Right kidney (tissue), 1 donor: ENCODE measurements around the gene PRKACB.
A peak's percentile ranks its signal among the peaks of the same experiment; 100 is the strongest.
"Not testable (repeated sequence)": the region's sequence is repeated elsewhere in the genome, so short reads cannot be mapped to it uniquely, and the experiment has no call there.

Experiments
- DNase-seq: peaks from one replicate; pipeline ENCODE4 v3.0.0-alpha.2; 2016

Gene PRKACB

DNA sequence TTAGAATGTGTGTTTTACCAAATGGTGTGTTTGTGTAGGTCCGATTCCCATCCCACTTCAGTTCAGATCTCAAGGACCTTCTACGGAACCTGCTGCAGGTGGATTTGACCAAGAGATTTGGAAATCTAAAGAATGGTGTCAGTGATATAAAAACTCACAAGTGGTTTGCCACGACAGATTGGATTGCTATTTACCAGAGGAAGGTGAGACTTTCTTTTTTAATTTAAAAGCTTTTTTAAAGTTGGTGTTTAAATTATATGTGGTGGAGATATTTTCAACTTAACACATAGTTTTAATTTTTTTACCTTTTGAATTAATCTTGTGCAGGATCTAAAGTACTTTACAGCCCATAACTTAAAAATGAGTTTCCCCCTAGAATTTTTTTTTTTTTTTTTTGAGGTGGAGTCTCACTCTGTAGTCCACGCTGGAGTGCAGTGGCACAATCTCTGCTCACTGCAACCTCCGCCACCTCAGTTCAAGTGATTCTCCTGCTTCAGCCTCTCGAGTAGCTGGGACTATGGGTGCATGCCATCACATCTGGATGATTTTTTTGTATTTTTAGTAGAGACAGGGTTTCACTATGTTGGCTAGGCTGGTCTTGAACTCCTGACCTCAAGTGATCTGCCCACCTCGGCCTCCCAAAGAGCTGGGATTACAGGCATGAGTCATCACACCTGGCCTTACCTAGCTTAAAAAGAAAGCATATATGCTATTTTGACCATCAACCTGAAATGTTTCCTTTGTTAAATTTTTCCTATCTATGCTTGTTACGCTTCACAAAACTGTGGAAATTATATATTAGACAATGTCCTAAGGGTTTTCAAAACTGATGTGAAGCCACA lies 70.3 kb downstream of the PRKACB start:
- DNase-seq: no peak

DNA sequence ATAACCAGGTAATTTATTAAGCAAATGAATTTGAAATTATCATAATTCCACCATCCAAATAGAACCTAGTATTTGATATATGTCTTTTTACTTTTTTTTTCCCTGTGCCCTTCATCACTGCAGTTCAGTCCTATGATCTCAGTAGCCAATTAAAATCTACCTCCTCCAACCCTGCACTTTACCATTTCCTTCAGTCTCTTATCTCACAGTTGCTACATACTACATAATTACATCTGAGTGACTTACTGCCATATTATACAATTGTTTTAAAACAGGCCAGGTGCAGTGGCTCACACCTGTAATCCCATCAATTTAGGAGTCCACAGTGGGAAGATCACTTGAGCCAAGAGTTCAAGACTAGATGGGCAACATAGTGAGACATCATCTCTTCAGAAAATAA lies 73.2 kb downstream of the PRKACB start:
- DNase-seq: no peak

DNA sequence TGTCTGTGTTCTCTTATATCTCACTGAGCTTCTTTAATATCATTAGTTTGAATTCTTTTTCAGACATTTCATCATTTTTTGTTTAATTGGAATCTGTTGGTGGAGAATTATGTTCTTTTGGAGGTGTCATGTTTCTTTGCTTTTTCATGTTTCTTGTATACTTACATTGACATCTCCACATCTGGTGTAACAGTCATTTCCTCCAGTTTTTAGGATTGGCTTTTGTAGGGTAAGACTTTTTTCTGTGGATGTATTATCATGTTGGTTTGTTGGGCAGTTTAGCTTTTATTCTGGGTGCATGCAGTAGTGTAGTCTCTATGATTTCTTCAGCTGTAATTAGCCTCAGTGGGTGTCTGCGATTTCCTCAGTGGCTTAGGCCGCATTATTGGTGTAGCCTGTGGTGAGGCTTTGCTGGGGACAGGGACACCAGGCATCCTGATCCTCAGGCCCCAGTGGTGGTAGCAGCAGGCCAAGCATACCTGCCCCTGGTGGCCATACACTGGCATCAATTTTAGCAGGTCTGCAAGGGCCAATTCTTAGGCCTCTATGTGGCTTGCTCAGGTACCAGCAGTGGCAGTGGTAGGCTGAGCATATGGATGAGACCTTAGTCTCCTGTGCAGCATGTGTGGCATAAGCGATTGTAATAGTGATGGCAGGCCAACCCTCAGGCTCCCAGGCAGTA lies 79.8 kb downstream of the PRKACB start:
- DNase-seq: no peak

DNA sequence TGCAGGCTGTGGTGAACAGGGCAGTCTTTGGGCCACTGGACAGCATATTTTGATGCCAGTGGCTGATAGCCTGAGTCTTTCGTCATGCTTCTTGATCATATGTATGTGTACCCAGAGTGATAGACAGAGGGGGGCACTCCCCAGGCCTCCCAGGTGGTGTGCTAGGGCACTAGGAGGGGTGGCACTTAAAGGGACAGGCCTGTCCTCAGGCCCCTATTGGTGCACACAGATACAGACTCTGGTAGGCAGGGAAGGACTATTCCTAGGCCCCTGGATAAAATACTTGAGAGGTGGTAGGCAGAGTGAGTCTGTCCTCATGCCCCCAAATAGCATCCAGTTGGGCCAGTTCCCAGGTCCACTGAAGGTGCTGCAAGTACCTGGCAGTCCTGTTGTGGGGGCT lies 80.8 kb downstream of the PRKACB start:
- no peak for DNase-seq

DNA sequence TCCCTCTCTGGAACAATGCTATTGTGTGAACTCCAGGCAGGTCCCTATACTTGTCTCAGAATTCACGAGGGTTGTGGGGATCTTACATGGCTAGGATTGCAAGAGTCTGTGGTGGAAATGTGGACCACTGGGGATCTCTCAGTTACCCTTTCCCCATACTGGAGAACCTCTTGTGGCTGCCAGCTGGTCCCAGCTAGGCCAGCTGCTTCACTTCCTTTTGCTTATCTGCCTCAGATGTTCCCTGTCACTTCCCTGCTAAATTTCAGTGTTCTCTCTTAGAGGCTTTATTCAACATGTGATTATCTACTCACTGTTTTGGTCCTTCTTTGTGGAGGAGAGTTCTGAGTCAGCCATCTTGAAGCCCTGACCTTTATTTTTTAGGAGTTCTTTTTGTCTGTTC lies 81.6 kb downstream of the PRKACB start:
- DNase-seq: no peak

DNA sequence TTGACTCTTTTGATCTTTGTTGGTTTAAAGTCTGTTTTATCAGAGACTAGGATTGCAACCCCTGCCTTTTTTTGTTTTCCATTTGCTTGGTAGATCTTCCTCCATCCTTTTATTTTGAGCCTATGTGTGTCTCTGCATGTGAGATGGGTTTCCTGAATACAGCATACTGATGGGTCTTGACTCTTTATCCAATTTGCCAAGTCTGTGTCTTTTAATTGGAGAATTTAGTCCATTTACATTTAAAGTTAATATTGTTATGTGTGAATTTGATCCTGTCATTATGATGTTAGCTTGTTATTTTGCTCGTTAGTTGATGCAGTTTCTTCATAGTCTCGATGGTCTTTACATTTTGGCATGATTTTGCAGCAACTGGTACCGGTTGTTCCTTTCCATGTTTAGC lies 88.6 kb downstream of the PRKACB start:
- not testable (repeated sequence) for DNase-seq

DNA sequence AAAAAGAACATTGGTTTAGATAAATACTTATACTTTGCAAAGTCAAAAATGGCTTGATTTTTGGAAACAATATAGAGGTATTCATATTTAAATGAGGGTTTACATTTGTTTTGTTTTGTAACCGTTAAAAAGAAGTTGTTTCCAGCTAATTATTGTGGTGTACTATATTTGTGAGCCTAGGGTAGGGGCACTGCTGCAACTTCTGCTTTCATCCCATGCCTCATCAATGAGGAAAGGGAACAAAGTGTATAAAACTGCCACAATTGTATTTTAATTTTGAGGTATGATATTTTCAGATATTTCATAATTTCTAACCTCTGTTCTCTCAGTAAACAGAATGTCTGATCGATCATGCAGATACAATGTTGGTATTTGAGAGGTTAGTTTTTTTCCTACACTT lies 92.2 kb downstream of the PRKACB start:
- DNase-seq: no peak

DNA sequence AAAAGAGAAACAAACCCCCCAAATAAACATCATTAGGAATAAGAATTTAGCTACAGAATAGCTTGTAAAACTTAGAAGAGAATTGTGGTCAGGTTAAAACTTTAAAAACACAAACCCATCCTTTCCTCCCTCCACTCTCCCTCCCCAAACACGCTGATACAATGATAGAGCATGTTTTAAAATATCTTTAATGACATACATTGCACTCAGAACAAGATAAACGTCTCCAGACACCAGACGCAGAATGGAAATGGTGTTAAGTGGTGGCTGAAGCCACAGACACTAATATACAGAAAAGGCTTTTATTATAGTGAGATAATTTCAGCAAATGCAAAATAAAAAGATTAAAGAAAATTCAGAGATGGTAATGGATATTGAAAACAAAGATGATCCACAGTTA lies 98.6 kb downstream of the PRKACB start:
- DNase-seq: no peak

DNA sequence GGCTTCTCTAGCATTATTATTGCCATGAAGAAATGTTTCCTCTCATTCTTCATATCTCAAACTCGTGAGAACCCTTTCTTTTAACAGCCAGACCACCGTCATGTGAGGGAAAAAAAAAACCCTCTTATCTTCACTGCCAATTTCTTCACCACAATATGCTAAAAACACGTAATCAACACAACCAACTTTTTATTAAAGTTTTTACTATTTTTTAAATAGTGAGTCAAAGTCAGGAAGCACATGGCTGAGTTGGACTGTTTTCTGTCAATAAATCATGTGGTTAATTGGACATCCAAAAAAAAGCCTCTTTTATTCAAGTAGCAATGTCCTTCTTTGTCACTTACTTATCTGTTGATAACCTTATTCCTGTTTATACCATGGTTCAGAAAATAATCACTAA lies 101.5 kb downstream of the PRKACB start:
- DNase-seq: no peak

DNA sequence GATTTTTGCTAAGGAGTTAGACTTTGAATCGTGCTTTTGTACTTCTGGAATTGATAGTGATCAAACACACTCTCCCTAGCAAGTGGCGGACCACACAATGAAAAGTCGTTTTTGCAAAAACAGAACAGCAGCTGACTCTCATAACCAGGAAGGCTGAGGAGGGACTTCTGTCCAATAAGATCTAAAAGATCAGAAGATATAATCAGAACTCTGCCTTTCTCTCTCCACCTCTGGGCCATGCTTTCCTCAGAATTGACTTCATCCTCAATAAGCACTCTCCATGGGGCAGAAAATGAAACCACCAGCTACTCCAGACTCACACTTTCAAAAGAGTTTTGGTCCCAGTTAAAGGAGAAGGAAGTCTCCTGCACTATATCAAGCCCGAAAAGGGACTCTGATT lies 102.1 kb downstream of the PRKACB start:
- DNase-seq: no peak

DNA sequence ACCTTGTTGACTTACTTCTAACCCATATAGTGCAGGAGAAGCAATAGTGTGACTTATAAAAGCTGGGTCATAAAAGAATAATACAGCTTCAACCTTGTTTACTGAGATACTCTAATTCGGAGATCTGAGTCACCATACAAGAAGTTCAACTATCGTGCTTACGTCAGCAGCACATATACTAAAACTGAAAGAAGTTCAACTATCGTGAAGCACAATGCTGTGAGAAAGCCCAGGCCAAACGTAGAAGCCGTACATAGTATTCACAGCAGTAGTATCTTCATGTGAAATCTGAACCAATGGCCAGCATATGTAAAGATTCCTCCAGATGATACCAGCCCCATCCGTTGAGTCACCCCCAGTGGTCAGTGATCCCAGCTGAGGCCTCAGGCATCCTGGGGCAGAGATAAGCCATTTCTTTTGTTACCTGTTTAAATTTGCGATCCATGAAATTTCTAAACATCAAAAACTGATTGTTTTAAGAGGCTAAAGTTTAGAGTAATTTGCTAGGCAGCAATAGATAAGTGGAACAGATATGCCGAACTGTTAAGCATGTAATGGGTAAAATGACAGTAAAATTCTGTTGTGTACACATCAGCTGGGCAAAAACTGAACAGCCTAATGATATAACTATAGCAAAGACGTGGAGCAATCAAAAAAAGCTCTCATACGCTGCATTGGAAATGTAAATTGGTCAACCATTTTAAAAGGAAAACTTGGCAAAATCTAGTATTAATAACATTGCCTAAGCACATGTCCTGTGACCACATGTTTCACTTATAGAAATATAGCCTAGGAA lies 103.6 kb downstream of the PRKACB start:
- no peak for DNase-seq

DNA sequence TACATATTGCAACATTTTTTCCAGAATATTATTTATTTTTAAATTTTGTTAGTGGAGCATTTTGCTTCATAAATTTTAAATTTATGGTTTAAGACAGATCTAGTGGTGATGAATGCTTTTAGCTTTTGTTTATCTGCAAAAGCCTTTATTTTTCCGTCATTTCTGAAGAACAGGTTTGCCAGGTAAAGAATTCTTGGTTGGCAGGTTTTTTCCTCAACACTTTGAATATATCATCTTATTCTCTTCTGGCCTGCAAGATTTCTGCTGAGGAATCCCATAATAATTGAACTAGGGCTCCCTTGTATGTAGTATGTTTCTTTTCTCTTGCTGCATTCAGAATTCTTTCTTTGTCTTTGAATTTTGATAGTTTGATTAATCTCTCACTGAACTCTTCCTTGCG lies 106.6 kb downstream of the PRKACB start:
- no peak for DNase-seq

DNA sequence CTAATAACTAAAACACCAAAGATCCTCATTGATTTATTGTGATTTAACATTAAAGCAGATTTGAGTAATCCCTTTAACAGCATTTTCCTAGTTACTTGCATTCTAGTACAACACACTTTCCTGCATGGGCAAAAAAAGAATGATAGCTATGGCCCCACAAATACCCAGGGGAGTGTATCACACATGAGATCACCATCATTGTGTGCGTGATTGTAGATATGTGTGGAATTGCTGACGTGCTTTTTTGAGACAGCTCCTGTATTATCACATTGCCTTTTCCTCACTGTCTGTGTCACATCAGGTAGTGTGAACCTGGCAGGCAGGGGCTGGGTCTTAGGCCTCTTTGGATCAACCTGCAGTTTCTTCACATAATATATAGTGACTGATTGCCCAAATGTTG lies 109.0 kb downstream of the PRKACB start:
- DNase-seq: no peak

DNA sequence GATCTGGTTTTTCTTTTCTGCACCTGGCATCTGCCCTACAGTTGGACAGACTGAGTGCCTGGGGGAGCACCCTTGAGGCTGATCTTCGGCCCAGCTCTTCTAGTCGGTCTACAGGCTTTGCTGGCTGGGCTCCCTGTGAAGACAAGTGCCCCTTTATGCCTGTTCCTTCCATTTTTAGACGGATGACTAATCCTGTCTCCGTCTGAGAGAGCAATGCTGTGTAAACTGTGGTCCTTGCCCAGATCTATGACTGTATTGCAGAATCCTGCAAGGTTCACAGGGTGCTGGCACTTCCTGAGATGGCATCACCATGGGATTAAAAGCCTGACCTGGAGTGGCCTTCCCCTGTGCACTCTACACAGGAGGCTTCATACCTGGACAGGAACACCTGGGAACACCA lies 109.8 kb downstream of the PRKACB start:
- DNase-seq: no peak

DNA sequence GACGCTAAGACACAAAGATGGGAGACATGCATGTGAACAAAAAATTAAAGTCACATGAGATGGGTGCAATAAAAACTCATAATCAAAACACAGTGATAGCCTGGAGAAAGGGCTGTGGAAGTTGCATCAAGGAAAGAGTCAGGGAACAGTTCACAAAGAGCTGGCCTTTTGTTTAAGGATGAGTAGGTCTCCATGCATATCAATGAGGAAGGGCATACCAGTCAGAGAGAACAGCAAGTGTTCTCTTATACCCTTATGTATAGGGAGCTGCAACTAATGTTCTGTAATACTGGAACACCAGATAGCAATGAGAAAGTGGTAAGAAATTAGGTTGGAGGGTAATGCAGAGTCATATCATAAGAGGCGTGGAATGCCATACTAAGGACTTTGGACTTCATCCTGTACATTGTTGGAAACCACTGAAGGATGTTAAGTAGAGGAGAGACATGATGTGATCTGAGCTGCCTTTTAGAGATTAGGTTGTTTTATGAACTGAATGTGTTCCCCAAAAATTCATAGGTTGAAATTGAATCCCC lies 110.7 kb downstream of the PRKACB start:
- DNase-seq: no peak

DNA sequence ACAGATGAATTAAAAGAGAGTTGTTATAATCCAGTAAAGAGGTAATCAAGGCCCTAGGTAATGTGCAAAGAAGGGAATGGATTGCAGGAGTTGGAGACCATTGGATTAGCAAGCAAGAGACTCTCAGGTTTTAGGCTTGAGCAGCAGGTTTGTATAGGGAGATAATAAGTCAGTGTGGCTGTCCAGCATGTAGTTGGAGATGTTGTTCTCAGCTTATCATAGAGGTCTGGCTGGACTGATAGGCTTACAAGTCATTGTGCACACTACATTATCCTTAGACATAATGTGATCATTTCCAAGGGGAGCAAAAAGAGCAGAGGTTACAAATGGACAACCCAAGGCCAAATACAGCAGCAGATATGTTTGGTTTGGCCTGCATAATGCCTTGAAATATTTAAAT lies 111.5 kb downstream of the PRKACB start:
- DNase-seq: no peak

DNA sequence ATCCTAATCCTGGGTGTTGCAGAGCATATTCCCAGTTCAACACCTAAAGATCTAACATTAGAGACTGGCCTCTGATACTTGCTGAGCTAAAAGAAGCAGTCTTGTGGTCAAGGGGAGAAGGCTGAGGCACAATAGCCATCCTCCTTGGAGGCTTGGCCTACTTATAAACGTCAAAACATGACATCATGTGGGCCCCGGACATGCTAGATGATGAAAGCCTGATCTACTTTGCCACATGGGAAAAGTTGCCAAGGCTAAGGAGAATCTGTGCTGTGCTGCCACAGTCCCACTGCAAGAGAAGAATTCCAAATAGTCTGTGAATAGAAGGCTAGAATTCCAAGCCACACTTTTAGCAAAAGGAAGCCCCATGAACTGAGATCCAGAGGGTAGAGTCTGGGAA lies 113.5 kb downstream of the PRKACB start:
- DNase-seq: no peak

DNA sequence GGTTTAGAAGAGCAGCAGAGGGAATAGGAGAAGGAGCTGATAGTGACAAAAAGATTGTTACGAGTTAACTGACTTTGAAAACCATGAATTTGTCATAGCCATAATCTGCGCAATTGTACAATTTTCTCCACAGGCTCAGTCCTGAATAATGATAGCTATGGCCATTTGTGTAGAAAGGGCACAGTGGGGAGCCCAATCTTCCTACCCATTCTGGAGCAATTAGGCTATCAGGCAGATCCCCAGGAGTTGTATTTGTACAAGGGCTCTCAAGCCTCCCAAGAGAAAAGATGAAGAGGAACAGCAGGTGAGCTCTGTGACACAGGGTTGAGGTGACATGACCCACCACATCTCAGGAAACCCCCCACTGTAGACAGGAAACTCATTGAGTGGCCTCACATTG lies 115.3 kb downstream of the PRKACB start:
- DNase-seq: no peak

DNA sequence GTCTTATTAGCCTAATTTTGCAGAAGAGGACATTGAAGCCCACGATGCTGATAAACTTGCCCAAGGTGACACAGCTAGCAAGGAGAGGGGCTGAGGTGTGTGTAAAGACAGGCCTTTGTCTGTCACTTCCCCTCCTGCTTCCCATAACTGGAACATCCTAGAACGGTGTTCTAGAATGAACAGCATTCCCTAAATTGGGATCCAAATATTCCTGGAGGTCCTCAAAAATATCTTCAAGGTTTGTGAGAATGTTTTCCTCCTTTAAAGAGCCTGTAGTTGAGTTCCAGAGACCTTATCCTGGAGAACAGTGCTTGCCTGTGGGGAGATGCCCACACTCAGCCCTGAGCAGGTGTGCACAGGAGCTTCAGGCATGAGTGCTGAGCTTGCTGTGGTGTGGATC lies 115.9 kb downstream of the PRKACB start:
- DNase-seq: no peak

DNA sequence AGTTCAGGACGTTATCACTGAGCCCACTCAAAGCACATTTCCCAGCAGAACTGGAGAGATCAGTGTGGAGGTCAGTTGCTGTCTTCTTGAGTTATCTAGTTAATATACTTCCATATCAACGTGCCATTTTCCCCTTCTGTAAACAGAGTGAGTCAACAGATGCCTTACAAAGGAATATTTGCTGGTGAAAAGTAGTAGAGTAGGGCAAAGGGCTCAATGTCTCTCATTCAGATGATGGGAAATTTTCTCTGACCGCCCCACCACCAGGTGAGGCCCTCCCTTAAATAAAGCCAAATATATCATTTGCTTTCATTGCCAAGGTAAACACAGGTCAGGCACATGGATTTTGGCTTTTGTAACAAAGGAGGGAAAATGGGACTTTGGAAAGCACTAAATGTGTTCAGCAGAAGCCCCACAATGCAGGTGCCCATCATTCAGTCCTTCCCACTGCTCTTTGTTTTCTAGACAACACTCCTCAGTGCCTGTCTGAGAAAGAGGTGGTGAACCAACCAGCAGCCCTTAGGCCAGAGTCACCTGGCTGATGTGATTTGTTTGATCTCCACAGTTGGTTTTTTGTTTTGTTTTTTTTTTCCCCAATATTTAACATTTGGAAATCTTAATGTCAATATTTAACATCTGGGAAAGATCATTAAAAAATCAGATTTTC lies 116.9 kb downstream of the PRKACB start:
- DNase-seq: no peak

DNA sequence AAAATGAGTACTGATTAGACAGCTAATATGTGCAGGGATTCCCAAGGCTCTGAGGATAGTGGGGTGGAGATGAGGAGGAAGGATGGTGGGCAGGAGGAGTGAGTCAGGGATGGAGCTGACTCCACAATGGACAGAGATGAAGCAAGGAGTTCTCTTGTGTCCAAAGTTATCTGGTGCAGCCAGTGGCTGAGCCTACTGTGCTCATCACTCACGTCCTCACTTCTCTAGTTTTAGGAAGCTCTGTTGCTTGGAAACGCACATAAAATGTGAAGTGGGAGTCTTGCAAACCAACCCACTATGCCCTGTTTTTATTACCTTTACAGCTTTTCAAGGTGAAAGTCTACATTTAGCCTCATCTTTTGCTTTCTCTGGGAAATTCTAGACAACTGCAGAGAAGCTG lies 120.9 kb downstream of the PRKACB start:
- peak; percentile 14 for DNase-seq

DNA sequence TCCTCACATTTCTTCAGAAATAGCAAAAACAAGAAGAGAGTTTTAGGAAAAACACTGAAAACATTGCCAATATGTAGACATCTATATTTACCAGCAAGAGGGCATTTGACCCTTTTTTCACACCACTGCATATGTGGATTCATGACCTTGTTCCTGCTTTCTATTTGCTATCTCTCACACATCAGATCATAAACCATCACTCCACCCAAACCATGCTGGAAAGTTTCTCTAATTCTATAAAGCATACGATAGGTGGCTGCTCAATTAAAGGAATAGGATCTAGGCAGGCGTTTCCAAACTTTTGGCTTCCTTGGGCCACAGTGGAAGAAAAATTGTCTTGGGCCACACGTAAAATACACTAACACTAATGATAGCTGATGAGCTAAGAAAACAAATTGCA lies 121.8 kb downstream of the PRKACB start:
- DNase-seq: no peak

DNA sequence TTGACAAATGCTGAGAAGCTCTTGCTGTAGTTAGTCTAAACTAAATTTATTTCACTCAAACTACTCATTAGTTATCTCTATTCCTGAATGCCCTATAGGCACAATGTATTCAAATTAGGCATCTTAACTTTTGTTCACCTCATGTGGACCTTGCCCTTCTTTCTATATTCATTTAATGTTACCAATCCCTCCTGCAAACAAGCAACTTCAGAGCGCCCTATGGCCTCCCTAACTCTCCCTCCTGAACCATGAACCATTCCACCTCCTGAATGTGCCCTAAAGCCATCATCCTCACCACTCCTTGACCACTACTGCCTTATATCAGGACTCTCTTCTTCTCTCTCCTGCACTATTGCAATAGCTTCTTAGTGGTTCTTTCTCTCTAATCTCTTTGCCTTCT lies 122.7 kb downstream of the PRKACB start:
- no peak for DNase-seq
